GM20431 (cell line): ENCODE measurements around the gene RAB38.

Experiments used
- in situ Hi-C: fragments of 300-500 bp; cut with MseI, MboI; formaldehyde crosslinking; loops from one replicate; pipeline ENCODE4 v1.15.0; 2020; ENCODE audit warnings: low sequenced_read_pairs; ENCODE audit not compliant: unreplicated experiment

The RAB38 gene

DNA sequence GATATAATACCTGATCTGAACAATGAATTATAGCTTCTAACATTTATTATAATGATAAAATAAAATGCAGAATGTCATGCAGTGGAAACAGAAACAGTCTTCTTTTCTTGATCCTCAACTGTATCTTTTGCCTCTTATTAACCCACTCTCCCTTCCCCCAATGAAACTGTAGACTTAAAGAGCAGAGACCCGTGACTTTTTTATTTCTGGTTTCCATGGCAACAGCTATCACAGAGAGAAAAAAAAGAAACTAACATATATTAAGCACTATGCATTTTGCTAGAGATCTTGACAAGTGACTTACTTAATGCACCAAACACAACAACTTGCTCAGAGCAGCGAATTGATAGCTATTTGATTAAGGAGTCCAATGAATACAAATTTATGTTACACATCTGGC lies 69.3 kb downstream of the RAB38 start:
- in situ Hi-C loops = no loop called here

DNA sequence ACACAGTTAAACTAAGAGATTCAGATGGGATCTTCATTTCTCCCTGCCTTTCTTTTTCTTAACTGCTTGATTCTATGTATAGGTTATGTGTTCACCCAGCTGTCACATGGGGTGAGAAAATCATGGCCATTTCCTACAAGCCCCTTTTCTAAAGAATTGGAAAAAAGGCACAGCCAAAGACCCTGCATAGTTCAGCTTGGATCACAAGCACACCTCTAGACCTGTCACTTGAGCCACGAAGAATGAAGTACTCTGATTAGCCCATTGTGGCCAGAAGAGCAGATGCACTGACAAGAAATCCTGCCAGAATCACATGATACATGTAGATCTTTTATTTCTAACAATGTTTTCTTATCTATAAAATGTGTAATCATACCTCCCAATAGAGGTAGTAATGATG lies 69.7 kb downstream of the RAB38 start:
- in situ Hi-C loops = no loop called here

DNA sequence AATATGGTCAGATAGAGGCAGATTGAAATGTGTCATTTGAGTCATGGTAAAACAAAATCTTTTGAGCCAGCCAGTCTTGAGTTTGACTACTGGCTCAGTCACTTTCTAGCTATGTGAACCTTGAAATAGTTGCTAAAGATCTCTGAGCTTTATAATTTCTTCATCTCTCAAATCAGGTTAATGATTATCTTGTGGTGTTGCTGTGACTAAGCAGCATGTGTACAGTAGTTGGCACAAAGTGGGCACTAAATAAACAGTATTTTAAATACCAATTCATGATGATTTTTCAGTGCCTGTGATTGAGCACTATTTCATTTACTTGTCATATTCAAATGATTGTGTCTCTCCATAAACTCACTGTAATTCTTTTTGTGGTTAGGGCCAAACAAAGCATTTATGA lies 70.8 kb downstream of the RAB38 start:
- in situ Hi-C loops = no loop called here

DNA sequence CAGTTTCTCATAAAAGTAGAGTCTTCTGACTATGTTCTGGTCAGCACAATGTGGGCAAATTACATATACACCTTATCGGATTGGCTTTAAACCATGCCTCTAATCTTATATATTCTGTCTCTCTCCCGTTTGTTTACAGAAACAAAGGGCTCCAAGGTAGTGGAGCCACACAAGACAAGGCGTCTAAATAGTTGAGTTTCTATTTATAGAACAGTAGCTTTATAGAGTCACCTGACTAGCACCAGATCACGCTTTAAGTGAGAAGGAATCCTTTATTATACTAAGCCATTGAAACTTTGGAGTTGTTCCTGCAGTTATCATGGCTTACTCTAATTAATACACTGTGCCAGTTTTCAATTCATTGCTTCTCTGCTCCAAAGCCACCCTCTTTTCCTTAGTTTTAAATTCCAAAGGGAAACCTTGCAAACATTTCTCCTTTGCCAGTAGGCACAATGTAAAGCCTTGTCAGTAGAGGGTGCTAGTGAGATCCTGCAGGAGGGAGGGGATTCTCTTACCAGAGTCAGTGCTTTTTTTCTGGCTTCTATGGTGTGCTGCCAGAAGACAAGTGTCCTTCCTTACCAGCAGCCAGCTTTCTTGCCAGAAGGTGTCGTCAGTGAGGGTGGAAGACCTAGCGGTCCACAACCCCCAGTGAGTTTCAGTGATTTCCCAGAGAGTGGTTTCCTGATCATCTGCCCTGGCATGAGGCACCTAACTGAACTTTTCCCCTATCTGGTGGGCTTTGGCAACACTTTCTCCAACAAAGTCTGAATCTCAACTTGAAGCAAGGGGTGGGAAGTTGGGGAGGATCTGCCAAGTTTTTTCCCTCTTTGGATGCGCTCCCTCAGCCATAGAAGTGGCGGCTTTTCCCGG lies 71.7 kb downstream of the RAB38 start:
- in situ Hi-C loops = no loop called here

DNA sequence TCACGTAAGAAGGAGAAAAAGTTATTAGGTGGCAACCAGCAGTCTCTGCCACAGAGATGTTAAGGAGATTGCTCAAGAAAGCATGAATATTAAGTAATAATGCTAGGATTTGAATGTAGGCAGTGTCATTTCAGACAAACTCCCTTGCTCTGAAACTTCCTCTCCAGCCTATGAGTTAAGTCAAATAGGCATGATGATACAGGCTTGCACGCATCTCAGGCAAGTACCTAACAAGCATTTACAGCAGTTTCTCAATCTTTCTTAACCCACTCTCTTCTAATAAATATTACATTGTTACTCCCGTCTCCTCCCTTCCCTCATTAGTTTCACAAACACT lies 72.7 kb downstream of the RAB38 start:
- in situ Hi-C loops = no loop called here

DNA sequence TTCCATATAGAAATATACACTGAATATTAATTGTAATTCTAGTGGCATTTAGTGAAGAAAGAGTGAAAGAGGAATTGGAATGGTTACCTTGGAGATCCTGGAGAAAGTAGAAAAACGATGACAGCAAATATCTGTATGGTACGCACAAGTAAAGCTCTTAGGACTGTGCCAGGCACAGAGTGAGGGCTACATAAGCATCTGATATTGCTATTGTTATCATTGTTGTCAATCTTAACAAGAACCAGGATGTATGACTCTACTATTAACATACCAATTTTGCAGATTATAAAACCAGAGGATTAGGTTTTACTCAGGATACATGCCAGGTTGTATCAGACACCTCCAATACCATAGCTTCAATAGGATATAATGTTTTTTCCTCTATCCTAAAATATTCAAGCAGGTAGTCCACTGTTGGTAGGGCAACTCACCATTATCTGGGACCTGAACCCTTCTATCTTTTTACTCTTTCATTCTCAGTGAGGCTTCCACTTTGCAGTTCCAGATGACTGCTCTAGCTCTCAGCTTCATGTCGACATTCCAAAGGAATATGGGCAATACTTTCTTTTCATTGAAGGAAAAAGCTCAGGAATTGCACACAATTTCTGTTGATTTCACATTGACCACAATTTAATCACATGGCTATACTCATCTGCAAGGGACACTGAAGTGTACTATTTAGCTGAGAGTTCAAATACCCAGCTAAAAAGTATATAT lies 73.2 kb downstream of the RAB38 start:
- in situ Hi-C loops = no loop called here

DNA sequence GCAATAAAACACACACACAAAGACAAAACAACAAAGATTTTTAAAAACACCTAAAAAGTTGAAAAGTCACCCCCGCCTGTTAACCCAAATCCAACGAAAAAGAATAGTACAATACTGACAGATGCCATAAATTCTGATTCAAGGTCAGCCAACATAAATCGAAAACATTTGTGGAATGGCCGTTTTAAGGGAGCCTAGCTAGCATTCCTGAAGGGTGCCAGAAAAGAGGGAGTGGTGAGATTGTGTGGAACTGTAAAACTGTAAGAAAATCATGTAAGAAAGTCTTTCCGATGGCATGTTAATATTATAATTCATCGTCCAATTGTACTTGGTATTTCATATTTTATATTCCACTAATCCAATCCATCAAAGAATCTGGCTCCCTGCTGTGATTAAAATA lies 75.1 kb downstream of the RAB38 start:
- in situ Hi-C loops = no loop called here

DNA sequence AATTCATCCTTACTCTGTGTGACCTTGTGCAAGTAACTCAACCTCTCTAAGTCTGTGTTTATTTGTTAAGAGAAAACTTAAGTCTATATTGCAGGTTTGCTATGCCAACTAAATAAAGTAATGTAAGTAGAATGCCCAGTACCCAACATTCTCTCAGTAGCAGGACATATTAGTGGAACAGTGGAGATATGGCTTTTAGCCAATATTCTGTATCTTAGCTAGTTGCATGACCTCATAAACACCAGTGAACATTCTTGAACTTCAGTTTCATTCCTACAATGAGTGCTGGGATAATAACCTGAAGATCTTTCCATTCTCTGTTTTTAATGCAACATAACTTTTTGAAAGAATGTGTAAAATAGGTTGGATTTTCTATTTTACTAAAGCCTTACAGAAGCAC lies 77.0 kb downstream of the RAB38 start:
- in situ Hi-C loops = loop anchor here (25.0 kb wide), 1 partner anchor 439 kb away; no protein-coding TSS in a partner anchor

DNA sequence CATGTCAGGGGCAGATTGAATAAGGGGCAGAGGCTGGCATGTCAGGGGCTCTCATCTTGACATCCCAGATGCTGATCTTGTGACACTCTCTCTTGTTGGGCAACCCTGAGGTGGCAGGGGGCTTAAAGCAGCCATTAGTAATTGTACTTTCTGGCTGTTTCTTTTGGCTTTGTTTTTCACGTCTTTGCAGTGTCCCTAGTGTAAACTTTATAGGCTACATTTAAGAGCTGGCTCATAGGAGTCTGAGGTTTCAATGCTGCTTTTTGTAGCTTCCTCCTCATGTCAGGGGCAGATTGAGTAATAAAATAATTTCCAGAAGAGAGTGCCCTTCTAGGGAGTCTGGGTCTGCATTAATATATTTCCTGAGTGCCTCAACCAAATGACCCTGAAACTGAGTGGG lies 86.1 kb downstream of the RAB38 start:
- in situ Hi-C loops = loop anchor here (25.0 kb wide), 1 partner anchor 448 kb away; no protein-coding TSS in a partner anchor

DNA sequence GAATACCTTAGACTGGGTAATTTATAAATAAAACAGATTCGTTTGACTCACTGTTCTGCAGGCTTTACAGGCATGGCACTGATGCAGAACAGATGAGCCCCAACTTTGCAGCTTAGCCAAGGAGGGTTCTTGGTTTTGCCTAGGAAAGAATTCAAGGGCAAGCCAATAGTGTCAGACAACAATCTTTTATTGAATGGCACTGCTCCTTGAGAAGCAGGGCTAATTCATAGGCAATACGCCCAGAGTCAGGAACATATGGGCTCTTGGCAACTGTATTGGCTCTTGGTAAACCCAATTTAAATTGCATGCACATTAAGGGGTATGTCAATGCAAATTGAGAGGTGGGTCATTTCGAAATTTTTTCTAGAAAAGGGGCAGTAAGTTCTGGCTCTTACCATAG lies 87.9 kb downstream of the RAB38 start:
- in situ Hi-C loops = loop anchor here (25.0 kb wide), 1 partner anchor 450 kb away; no protein-coding TSS in a partner anchor

DNA sequence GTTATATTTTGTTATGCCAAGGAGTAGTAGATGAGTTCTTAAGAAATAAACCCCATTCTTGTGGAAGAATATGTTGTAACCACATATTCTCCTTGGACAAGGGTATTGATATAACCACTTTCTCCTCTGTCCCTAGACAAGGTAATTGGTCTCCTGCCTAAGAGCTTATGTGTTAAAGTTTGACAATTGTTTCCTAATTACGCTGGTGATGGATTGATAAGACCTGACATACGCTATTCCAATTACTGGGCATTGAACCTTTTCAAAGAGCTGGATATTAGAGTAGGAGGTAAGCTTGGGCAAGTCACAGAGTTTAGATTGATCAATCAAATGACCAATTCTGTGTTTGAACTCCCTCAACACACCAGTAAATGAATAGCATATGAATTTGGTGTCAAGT lies 88.9 kb downstream of the RAB38 start:
- in situ Hi-C loops = loop anchor here (25.0 kb wide), 1 partner anchor 451 kb away; no protein-coding TSS in a partner anchor

DNA sequence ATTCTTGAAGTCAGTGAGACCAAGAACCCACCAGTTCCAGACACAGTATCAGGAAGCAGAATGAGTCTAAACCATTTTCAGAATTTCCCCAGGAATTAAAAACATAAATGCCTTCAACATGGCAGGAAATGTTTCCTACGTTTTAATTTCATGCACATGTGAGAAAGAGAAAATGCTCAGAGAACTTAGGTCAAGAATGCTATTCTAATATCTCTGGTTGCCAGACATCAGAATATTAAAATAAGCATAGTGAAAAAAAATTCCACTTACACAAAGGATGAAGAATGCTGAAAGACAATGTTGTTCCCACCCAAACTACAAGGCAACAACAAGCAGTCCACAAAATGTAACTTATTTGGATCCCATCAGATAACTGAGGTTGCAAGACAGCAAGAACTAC lies 104.8 kb downstream of the RAB38 start:
- in situ Hi-C loops = no loop called here

DNA sequence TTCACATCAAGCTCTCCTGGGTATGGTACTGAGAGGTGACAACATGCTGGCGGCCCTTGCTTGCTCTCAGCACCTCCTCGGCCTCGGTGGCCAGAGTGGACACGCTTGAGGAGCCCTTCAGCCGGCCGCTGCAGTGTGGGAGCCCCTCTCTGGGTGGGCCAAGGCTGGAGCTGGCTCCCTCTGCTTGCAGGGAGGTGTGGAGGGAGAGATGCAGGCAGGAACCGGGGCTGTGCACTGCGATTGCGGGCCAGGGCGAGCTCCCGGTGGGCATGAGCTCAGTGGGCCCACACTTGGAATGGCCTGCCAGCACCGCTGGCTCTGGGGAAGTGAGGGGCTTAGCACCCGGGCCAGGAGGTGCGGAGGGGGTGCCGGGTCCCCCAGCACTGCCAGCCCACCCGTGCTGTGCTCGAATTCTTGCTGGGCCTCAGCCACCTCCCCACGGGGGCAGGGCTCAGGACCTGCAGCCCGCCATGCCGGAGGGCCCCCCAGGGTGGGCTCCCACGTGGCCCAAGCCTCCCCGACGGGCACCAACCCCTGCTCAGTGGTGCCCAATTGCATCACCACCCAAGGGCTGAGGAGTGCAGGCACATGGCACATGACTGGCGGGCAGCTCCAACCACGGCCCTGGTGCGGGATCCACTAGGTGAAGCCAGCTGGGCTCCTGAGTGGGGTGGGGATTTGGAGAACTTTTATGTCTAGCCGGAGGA lies 106.2 kb downstream of the RAB38 start:
- in situ Hi-C loops = no loop called here

DNA sequence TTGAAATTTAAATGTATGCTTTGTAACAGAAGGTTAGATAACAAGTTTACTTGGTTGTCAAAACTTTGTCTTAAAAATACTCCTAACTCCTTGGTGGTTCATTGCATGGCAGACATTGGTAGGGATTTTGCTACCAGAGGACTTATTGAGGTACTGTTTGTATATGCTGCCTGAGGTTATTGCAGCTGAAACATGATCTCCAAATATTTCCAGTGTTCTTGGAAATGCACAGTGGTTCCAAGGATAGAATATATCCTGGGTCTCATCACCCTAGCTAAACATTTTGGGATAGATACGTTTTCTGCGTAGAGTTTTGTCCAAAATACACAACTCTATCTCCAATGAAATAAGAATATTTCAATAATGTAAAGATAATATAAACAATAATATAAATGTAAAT lies 109.2 kb downstream of the RAB38 start:
- in situ Hi-C loops = no loop called here

DNA sequence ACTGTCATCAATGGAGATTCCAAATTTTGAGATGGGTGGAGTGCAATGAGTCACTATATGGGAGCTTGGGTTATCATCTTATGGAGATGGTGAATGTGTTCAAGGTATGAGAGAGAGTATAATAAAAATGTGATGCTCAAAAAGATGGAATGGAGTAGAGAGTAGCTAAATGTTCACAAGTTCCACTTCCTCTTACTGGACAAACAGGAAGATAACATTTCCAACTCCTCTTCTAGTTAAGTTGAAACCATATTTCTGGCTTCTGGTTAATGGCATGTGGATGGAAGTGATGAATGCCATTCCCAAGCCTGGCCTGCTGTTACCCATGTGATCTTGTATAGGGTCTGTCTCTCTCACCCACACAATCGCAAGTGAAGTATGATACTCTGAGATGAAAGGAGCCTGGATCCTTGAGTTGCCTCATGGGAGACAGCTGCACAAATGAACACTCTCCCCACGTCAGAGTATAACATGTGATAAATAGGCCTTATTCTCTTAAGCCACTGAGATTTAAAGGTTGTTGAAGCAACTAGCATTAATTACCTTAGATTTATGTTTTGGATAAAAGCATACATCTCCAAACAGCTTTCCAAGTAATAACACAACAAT lies 111.0 kb downstream of the RAB38 start:
- in situ Hi-C loops = no loop called here
